Spleen (tissue), 11 donors: ENCODE results near the gene KRT6B. TPM values are rescaled to one million over a fixed set of nuclear protein-coding genes. Genes with fewer than 3 reads are reported as not detected.

Experiments used
- DNase-seq: peaks from one replicate; pipeline ENCODE4 v3.0.0-alpha.2; 2020
- H3K27ac ChIP-seq, 8 donors: fragments of 200-600 bp; sonication (generic) in 7 of 8; 1 replicate in 4 of 8; 2 replicates in 4 of 8; pipeline versions ENCODE4 v1.5.0 to v1.8.0; 2016 to 2021; ENCODE audit warnings: inconsistent platforms in 4 of 8, mild to moderate bottlenecking in 4 of 8, moderate library complexity in 1 of 8
- H3K27me3 ChIP-seq, 7 donors: fragments of 200-600 bp; sonication (generic) in 6 of 7; replicated peaks in 1 of 7; 1 replicate in 4 of 7; 2 replicates in 3 of 7; pipeline versions ENCODE4 v1.5.0 to v1.8.0; 2016 to 2021; ENCODE audit warnings: inconsistent platforms in 3 of 7, mild to moderate bottlenecking in 1 of 7
- H3K36me3 ChIP-seq, 6 donors: fragments of 200-600 bp; sonication (generic) in 5 of 6; 1 replicate in 4 of 6; 2 replicates in 2 of 6; pipeline versions ENCODE4 v1.5.0 to v1.8.0; 2016 to 2021; ENCODE audit warnings: inconsistent platforms in 2 of 6
- H3K4me1 ChIP-seq, 6 donors: fragments of 200-600 bp; sonication (generic) in 5 of 6; 1 replicate in 3 of 6; 2 replicates in 3 of 6; pipeline versions ENCODE4 v1.5.0 to v1.8.0; 2016 to 2021; ENCODE audit warnings: inconsistent platforms in 3 of 6
- H3K4me3 ChIP-seq, 8 donors: fragments of 200-600 bp; sonication (generic) in 7 of 8; 1 replicate in 4 of 8; 2 replicates in 4 of 8; pipeline versions ENCODE4 v1.5.0 to v1.8.0; 2016 to 2021; ENCODE audit warnings: inconsistent platforms in 4 of 8, mild to moderate bottlenecking in 4 of 8, moderate library complexity in 2 of 8
- H3K9me3 ChIP-seq, 8 donors: fragments of 200-600 bp; sonication (generic) in 7 of 8; 1 replicate in 4 of 8; 2 replicates in 4 of 8; pipeline versions ENCODE4 v1.5.0 to v1.8.0; 2016 to 2021; ENCODE audit warnings: inconsistent platforms in 4 of 8
- CTCF ChIP-seq, 11 experiments: fragments of 200-600 bp in 7 of 11; fragments of 450-650 bp in 4 of 11; sonication (generic) in 4 of 11; IDR thresholded peaks in 8 of 11; conservative IDR thresholded peaks in 3 of 11; 1 replicate in 7 of 11; 2 replicates in 4 of 11; pipeline versions ENCODE4 v1.4.0 to v1.8.0; 2016 to 2021; ENCODE audit warnings: antibody characterized with exemption in 11 of 11, inconsistent platforms in 4 of 11, mild to moderate bottlenecking in 1 of 11
- POLR2A ChIP-seq, 3 donors: fragments of 450-650 bp; IDR thresholded peaks; one replicate each; pipeline ENCODE4 v1.5.1; 2017; ENCODE audit warnings: antibody characterized with exemption in 3 of 3, mild to moderate bottlenecking in 1 of 3
- POLR2AphosphoS5 ChIP-seq, 3 donors: sonication (generic); formaldehyde crosslinking; IDR thresholded peaks; one replicate each; pipeline ENCODE4 v1.5.1; 2017; ENCODE audit warnings: antibody characterized with exemption in 3 of 3
- WGBS, 5 donors: extraction: QIAGEN DNeasy Blood & Tissue Kit in 3 of 5; methylation state at CpG; one replicate each; pipeline versions ENCODE4 v1.1.5 to v1.1.7; 2013 to 2018; 5-methylcytosine and 5-hydroxymethylcytosine counted together
- intact Hi-C: fragments of 100-400 bp; cut with DNase I; formaldehyde crosslinking; loops from one replicate; pipeline ENCODE4 v1.15.0; 2023; ENCODE audit warnings: low total_unique reads
- polyA plus RNA-seq, 3 donors: library from polyadenylated mRNA; stranded (reverse); fragments of 200-250 nt; gene quantifications; one replicate each; pipeline ENCODE4 v1.2.1, GENCODE V29; 2013
- total RNA-seq, 7 donors: library from RNA; depleted of rRNA in 3 of 7; stranded (reverse); fragments of >200 nt in 3 of 7; fragmentation: NEBNext Ultra II Directional in 4 of 7; extraction: Animal tissue kit (Norgen Biotek cat#: 25700) in 4 of 7; gene quantifications; one replicate each; pipeline versions ENCODE4 v1.1.0 to v1.2.1, GENCODE V29; 2016 to 2021
- donor health status: healthy with polysubstance abuse.
- donor health status: DM: no; HTN: no; CAD: no; lungs with moderate emphysema.
- donor health status: DM: no; HTN: no; CAD: no.
- donor health status: Bipolar disorder and iron deficiency.
- donor health status: healthy.
- donor health status: DM: no; HTN: no; CAD: no.
- donor health status: DM: yes; HTN: yes; CAD: no.

KRT6B gene
- total and polyA plus RNA-seq, 10 donors: 0.03 to 0.10 (median 0.04) TPM; not detected in 7

DNA sequence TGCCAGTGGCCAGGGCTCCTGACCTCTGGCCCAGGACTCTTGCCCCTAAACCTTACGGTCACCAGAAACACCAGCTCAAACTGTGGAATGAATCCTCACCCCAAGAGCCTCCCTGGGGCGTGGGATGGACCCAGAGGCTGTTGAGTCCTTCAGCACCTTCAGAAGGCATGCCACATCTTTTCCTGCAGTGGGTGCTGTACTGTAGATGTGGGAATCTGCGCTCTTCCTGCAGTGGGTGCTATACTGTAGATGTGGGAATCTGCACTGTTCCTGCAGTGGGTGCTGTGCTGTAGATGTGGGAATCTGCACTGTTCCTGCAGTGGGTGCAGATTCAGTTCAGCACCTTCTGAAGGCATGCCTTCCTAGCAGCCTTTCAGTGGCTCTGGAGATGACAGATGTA is 47.0 kb downstream of the KRT6B start:
- DNase-seq: no peak
- Histone ChIP-seq H3K4me1 (no peaks in the 10 kb centered on the region), H3K27me3 (peaks cover 0 to 18% (median 0%) of the 10 kb centered on the region in 7 donors), H3K4me3 (no peak overlapping the region), H3K27ac (no peak overlapping the region), H3K36me3 (no peaks in the 10 kb centered on the region), H3K9me3 (no peaks in the 10 kb centered on the region)
- no peak for TF ChIP-seq POLR2A (IDR thresholded peaks at IDR 0.05)
- no peak for TF ChIP-seq POLR2AphosphoS5 (IDR thresholded peaks at IDR 0.05)
- TF ChIP-seq CTCF (IDR thresholded peaks at IDR 0.05 in 8 of 11, conservative IDR thresholded peaks at IDR 0.05 in 3 of 11): no peak
- 77 to 88% (median 81%) methylated on average over 3 of the region's 3 CpGs for WGBS, 5 donors
- intact Hi-C loops: no loop called here

DNA sequence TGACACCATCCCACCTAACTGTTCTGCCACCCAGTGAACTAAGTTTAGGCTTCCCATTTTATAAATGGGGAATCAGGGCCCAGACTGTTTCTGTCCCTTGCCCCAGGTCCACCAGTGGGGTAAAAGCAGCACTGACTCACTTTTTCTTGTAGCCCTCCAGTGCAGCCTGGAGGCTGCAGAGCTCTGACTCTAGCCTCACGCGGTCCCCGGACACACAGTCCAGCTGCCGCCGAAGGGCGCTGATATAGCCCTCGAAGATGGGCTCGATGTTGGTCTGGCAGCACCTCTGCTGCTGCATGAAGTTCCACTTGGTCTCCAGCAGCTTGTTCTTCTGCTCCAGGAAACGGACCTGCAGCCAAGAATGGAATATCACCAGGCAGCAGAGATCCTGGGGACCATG is 48.4 kb downstream of the KRT6B start:
- no peak for TF ChIP-seq POLR2A (IDR thresholded peaks at IDR 0.05)
- TF ChIP-seq POLR2AphosphoS5 (IDR thresholded peaks at IDR 0.05): no peak
- no peak for TF ChIP-seq CTCF (IDR thresholded peaks at IDR 0.05 in 8 of 11, conservative IDR thresholded peaks at IDR 0.05 in 3 of 11)
- Histone ChIP-seq H3K27me3 (peaks cover 0 to 31% (median 0%) of the 10 kb centered on the region in 7 donors), H3K4me3 (no peak overlapping the region), H3K4me1 (no peaks in the 10 kb centered on the region), H3K27ac (no peak overlapping the region), H3K9me3 (no peaks in the 10 kb centered on the region), H3K36me3 (no peaks in the 10 kb centered on the region)
- 89 to 94% (median 92%) methylated on average over 9 of the region's 9 CpGs for WGBS, 5 donors
- intact Hi-C loops: no loop called here
- DNase-seq: peak; percentile 67

GRCh38 chr12:52402873-52403540 is 48.9 kb downstream of the KRT6B start:
- Histone ChIP-seq H3K4me3 (no peak overlapping the region), H3K27ac (no peak overlapping the region), H3K36me3 (no peaks in the 10 kb centered on the region), H3K9me3 (no peaks in the 10 kb centered on the region), H3K4me1 (no peaks in the 10 kb centered on the region), H3K27me3 (peaks cover 0 to 29% (median 0%) of the 10 kb centered on the region in 7 donors)
- no peak for TF ChIP-seq CTCF (IDR thresholded peaks at IDR 0.05 in 8 of 11, conservative IDR thresholded peaks at IDR 0.05 in 3 of 11)
- TF ChIP-seq POLR2AphosphoS5 (IDR thresholded peaks at IDR 0.05): no peak
- no peak for TF ChIP-seq POLR2A (IDR thresholded peaks at IDR 0.05)
- intact Hi-C loops: no loop called here
- DNase-seq: no peak
- WGBS, 5 donors: 60 to 71% (median 60%) methylated on average over 3 of the region's 3 CpGs

GRCh38 chr12:52402377-52402776 is 49.6 kb downstream of the KRT6B start:
- Histone ChIP-seq H3K4me3 (no peak overlapping the region), H3K9me3 (no peaks in the 10 kb centered on the region), H3K4me1 (no peaks in the 10 kb centered on the region), H3K27me3 (peaks cover 0 to 26% (median 0%) of the 10 kb centered on the region in 7 donors), H3K27ac (no peak overlapping the region), H3K36me3 (no peaks in the 10 kb centered on the region)
- 89 to 98% (median 92%) methylated on average over 2 of the region's 2 CpGs for WGBS, 5 donors
- intact Hi-C loops: no loop called here
- no peak for TF ChIP-seq POLR2A (IDR thresholded peaks at IDR 0.05)
- no peak for TF ChIP-seq CTCF (IDR thresholded peaks at IDR 0.05 in 8 of 11, conservative IDR thresholded peaks at IDR 0.05 in 3 of 11)
- no peak for TF ChIP-seq POLR2AphosphoS5 (IDR thresholded peaks at IDR 0.05)
- DNase-seq: no peak
